Esophagus muscularis mucosa (tissue), 4 donors: ENCODE data around the gene LRRC8E. TPM values are rescaled to one million over a fixed set of nuclear protein-coding genes. Genes with fewer than 3 reads are reported as not detected.
A peak's percentile ranks its signal among the peaks of the same experiment; 100 is the strongest.

Experiments
- DNase-seq: peaks from one replicate; pipeline ENCODE4 v3.0.0-alpha.2; 2017; ENCODE audit errors: extremely low spot score
- H3K27ac ChIP-seq, 4 donors: fragments of 200-600 bp; sonication (generic); replicated peaks in 1 of 4; 1 replicate in 3 of 4; 2 replicates in 1 of 4; pipeline ENCODE4 v1.5.1; 2016 to 2019; ENCODE audit warnings: mild to moderate bottlenecking in 1 of 4
- H3K27me3 ChIP-seq, 4 donors: fragments of 200-600 bp; sonication (generic); one replicate each; pipeline versions ENCODE4 v1.5.1 to v1.6.0; 2016 to 2019
- H3K36me3 ChIP-seq, 4 donors: fragments of 200-600 bp; sonication (generic); one replicate each; pipeline ENCODE4 v1.5.1; 2016 to 2019
- H3K4me1 ChIP-seq, 4 donors: fragments of 200-600 bp; sonication (generic); one replicate each; pipeline ENCODE4 v1.5.1; 2016 to 2019
- H3K4me3 ChIP-seq, 4 donors: fragments of 200-600 bp; sonication (generic); 1 replicate in 2 of 4; 2 replicates in 2 of 4; pipeline ENCODE4 v1.5.1; 2016 to 2019; ENCODE audit warnings: mild to moderate bottlenecking in 4 of 4, moderate library complexity in 1 of 4
- H3K9me3 ChIP-seq, 4 donors: fragments of 200-600 bp; sonication (generic); 1 replicate in 3 of 4; 2 replicates in 1 of 4; pipeline ENCODE4 v1.5.1; 2016 to 2019
- CTCF ChIP-seq, 3 experiments: fragments of 200-600 bp in 2 of 3; fragments of 450-650 bp in 1 of 3; sonication (generic) in 2 of 3; IDR thresholded peaks; one replicate each; pipeline ENCODE4 v1.5.1; 2017 to 2019; ENCODE audit warnings: antibody characterized with exemption in 3 of 3, mild to moderate bottlenecking in 2 of 3, moderate library complexity in 1 of 3
- EP300 ChIP-seq: sonication (generic); formaldehyde crosslinking; IDR thresholded peaks from one replicate; pipeline ENCODE4 v1.6.1; 2017; ENCODE audit warnings: antibody characterized with exemption
- POLR2A ChIP-seq: fragments of 450-650 bp; IDR thresholded peaks from one replicate; pipeline ENCODE4 v1.6.1; 2017; ENCODE audit warnings: antibody characterized with exemption, moderate library complexity, mild to moderate bottlenecking, low read depth
- POLR2AphosphoS5 ChIP-seq, 2 donors: sonication (generic); formaldehyde crosslinking; IDR thresholded peaks; one replicate each; pipeline ENCODE4 v1.6.1; 2017; ENCODE audit warnings: antibody characterized with exemption in 2 of 2
- WGBS: methylation state at CpG from one replicate; pipeline ENCODE4 v1.1.5; 2018; 5-methylcytosine and 5-hydroxymethylcytosine counted together
- intact Hi-C: fragments of 100-400 bp; cut with DNase I; formaldehyde crosslinking; loops from one replicate; pipeline ENCODE4 v1.15.1; 2023
- total RNA-seq, 4 donors: library from RNA; depleted of rRNA; stranded (reverse); fragments of >200 nt; gene quantifications; one replicate each; pipeline versions ENCODE4 v1.1.0 to v1.2.1, GENCODE V29; 2016

The LRRC8E gene
- total RNA-seq, 4 donors from 2014 or later: 0.33 to 1.0 (median 0.46) TPM; not detected in 1

- no peaks in the 10 kb centered on the region for H3K9me3 ChIP-seq
- no peak for DNase-seq
- peaks cover 0 to 13% (median 2%) of the 10 kb centered on the region in 4 donors for H3K27me3 ChIP-seq
- peaks cover 47 to 93% (median 89%) of the 10 kb centered on the region in 4 donors for H3K4me1 ChIP-seq
- peaks cover 9 to 23% (median 18%) of the 10 kb centered on the region in 4 donors for H3K36me3 ChIP-seq
- H3K27ac ChIP-seq: peak overlapping the region; percentile 91 to 96 (median 94)
- peak overlapping the region; percentile 68 to 81 (median 71) for H3K4me3 ChIP-seq
- intact Hi-C loops: no loop called here
- WGBS: 62% methylated on average over 24 of the region's 31 CpGs
- peak; percentile 35 to 42 for TF ChIP-seq POLR2AphosphoS5 (IDR thresholded peaks at IDR 0.05)
- no peak for TF ChIP-seq EP300
- no peak for TF ChIP-seq CTCF (IDR thresholded peaks at IDR 0.05)
Measured at GRCh38 chr19:7923295-7924191, 35.2 kb downstream of the LRRC8E start.

- Histone ChIP-seq H3K27me3 (peaks cover 0 to 6% (median 0%) of the 10 kb centered on the region in 4 donors), H3K4me1 (peaks cover 51 to 93% (median 88%) of the 10 kb centered on the region in 4 donors), H3K4me3 (peak overlapping the region; percentile 68 to 81 (median 71)), H3K36me3 (peaks cover 9 to 23% (median 18%) of the 10 kb centered on the region in 4 donors), H3K9me3 (no peaks in the 10 kb centered on the region), H3K27ac (peak overlapping the region; percentile 91 to 96 (median 94))
- WGBS: 52% methylated on average over 12 of the region's 12 CpGs
- intact Hi-C loops: no loop called here
- TF ChIP-seq POLR2AphosphoS5 (IDR thresholded peaks at IDR 0.05) (no peak), EP300 (no peak), CTCF (IDR thresholded peaks at IDR 0.05) (no peak), POLR2A (no peak)
- no peak for DNase-seq
Measured at GRCh38 chr19:7924241-7924640, 35.9 kb downstream of the LRRC8E start.

- Histone ChIP-seq H3K36me3 (peaks cover 9 to 23% (median 18%) of the 10 kb centered on the region in 4 donors), H3K27me3 (peaks cover 0 to 1% (median 0%) of the 10 kb centered on the region in 4 donors), H3K4me3 (peak overlapping the region; percentile 68 to 81 (median 71)), H3K27ac (peak overlapping the region; percentile 91 to 96 (median 94)), H3K9me3 (no peaks in the 10 kb centered on the region), H3K4me1 (peaks cover 56 to 93% (median 88%) of the 10 kb centered on the region in 4 donors)
- intact Hi-C loops: no loop called here
- TF ChIP-seq POLR2AphosphoS5 (IDR thresholded peaks at IDR 0.05): no peak
- TF ChIP-seq EP300: no peak
- TF ChIP-seq POLR2A: no peak
- no peak for TF ChIP-seq CTCF (IDR thresholded peaks at IDR 0.05)
- 31% methylated on average over 22 of the region's 34 CpGs for WGBS
- no peak for DNase-seq
Measured at GRCh38 chr19:7924651-7925170, 36.4 kb downstream of the LRRC8E start.

DNA sequence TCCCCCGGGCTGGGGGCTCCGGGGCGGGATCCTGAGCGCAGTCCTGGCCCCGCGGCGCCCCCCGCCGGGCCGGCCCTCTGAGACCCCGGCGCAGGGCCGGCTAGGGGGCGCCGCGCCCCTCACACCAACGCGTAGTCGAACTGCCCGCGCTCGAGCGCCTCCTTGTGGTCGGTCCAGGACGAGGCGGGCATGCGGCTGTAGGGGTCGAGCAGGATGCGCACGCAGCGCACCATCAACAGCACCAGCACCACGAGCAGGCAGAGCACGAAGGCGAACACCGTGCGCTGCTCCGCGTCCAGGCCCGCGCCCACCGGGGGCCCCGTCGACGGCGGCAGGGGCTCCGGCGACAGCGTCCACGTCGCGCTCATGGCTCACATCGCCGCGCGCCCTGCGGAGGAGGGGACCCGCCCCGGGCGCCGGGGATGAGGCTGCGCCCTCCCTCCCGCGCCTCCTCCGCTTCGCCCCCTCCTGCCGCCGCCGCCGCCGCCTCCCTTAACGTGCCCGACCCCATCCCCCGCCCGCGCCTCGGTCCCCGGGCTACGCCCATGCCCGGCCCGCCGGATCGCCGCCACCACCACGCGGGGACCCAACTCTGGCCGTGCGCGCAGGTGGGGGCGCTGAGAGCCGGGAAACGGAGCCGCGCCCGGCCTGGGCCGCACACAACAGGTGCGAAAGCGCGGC lies 37.0 kb downstream of the LRRC8E start:
- no peak for DNase-seq
- 1% methylated on average over 21 of the region's 98 CpGs for WGBS
- TF ChIP-seq CTCF (IDR thresholded peaks at IDR 0.05) (peak; percentile 81 to 99 (median 90)), POLR2AphosphoS5 (IDR thresholded peaks at IDR 0.05) (peak; percentile 56 to 70), EP300 (no peak), POLR2A (no peak)
- peak overlapping the region; percentile 68 to 81 (median 71) for H3K4me3 ChIP-seq
- intact Hi-C loops: no loop called here
- peaks cover 9 to 27% (median 19%) of the 10 kb centered on the region in 4 donors for H3K36me3 ChIP-seq
- no peaks in the 10 kb centered on the region for H3K9me3 ChIP-seq
- peaks cover 60 to 95% (median 90%) of the 10 kb centered on the region in 4 donors for H3K4me1 ChIP-seq
- H3K27ac ChIP-seq: peak overlapping the region; percentile 91 to 96 (median 94)
- no peaks in the 10 kb centered on the region for H3K27me3 ChIP-seq
